GM18505 (cell line): ENCODE results near the gene PRRT1.

Experiments
- ATAC-seq: cut with Tn5 transposase; IDR thresholded peaks from one replicate; pipeline ENCODE4 v1.9.1; 2021; ENCODE audit not compliant: unreplicated experiment
- POLR2A ChIP-seq: IDR thresholded peaks from 4 replicates; pipeline ENCODE4 v1.6.1; 2011; ENCODE audit warnings: borderline replicate concordance; ENCODE audit not compliant: insufficient read depth, insufficient read length; ENCODE audit errors: extremely low read depth

PRRT1 gene

DNA sequence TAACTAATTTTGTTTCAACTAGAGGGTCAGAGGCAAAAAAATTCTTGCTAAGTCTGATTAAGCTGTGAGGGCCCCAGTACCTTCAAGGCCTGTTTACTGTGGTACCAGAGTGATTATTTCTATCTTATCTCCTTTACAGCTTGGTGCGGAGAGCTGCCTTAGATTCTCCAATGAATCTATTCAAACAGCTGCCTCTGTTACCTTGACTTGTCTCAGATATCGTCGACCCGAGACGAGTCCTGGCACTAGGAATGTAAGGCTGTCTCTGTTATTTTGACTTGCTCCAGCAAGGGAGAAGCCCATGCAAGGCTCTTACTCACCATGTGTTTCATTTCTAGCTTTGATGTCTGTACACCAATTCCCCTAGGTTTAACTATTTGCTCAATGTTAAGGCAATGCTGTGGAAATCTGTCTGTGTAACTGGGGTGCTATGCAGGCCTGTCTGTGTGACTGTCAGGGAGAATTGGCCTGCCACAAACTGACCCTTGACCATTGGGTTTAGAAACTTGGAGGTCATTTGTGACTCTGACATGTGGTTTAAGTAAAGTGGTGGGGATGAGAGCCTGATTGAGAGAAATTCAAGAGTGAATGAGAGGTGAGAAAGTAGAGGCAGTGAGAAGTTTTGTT is 11.2 kb downstream of the PRRT1 start:
- no peak for ATAC-seq
- TF ChIP-seq POLR2A = no peak

DNA sequence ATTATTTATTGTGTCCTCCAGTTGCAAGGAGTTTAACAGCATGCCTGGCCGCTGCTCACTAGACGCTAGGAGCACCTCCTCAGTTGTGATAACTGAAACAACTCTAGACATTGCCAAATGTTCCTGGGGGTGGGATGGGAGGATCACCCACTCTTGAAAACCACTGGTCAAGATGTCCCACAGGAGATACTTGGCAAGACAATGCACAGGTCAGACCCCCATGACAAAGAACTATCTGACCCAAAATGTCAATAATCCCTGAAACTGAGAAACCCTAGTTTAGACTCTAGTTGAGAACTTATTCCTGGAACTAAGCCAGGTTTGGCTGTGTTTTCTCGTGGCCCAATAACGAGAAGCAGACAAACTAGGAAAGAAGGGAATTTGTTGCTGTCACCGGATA is 12.1 kb downstream of the PRRT1 start:
- no peak for ATAC-seq
- TF ChIP-seq POLR2A = no peak

DNA sequence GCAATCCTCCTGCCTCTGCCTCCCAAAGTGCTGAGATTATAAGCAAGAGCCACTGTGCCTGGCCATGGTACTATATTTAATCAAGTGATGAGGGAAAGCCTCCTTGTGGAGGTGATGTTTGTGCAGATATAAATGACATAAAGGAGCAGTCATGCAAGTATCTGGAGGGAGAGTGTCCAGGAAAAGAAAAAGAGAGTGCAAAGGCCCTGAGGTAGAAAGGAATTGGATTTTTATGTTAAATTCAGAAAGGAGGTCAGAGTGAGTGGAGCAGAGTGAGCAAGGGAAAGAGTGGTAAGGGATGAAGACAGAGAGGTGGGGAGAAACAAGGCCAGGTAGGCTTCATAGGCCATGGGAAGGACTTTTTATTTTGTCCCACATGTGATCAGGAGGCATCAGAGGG is 14.3 kb downstream of the PRRT1 start:
- TF ChIP-seq POLR2A = no peak
- no peak for ATAC-seq

DNA sequence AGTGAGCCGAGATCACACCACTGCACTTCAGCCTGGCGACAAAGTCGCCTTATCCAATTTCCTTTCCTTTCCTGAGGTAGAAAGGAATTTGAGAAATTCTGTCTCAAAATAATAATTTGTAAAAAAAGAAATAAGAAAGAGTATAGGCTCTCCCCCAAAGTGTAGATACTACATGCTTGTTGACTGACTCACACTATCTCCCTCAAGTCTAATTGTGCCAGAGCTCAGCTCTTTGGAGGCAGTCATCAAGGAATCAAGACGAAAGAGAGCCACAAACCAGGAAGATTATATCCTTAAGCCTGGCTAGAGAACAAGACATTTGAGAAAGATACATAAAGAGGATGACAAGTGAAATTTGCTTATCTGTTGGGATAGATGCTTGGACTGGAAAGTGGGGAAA is 18.0 kb downstream of the PRRT1 start:
- no peak for TF ChIP-seq POLR2A
- no peak for ATAC-seq

DNA sequence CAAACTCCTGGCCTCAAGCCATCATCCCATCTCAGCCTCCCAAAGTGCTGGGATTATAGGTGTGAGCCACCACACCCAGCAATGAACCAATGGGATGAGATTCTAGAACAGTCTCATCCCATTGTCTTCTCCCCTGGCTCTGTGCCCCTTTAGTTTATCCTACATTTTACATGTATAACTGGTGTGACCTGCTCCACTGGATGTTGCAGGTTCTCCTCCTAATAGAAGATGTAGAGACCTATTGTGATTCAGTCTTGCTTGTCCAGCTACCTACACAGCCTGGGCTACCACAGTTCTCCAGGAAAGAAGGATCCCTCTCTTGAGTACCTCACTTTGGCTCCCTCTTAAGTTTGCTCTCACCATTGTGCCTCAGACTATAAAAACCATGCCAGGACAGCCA is 19.6 kb downstream of the PRRT1 start:
- TF ChIP-seq POLR2A = no peak
- no peak for ATAC-seq

DNA sequence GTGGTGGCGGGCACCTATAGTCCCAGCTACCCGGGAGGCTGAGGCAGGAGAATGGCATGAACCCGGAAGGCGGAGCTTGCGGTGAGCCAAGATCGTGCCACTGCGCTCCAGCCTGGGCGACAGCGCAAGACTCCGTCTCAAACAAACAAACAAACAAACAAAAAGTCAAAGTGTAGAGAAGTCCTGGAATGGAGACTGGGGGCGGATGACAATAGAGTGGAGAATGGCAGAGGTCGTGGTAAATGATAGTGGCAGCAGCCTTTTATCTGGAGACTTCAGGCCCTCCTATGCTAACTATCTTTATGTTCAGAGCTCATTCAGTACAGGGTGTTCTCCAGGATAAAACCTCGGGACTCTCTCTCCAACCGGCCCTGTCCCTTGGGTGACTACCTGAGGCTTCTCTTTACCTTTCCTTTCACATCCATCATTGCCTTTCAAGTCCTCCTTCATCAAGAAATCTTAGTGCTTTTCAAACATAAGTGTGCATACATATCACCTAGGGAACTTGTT is 20.2 kb downstream of the PRRT1 start:
- no peak for ATAC-seq
- no peak for TF ChIP-seq POLR2A

DNA sequence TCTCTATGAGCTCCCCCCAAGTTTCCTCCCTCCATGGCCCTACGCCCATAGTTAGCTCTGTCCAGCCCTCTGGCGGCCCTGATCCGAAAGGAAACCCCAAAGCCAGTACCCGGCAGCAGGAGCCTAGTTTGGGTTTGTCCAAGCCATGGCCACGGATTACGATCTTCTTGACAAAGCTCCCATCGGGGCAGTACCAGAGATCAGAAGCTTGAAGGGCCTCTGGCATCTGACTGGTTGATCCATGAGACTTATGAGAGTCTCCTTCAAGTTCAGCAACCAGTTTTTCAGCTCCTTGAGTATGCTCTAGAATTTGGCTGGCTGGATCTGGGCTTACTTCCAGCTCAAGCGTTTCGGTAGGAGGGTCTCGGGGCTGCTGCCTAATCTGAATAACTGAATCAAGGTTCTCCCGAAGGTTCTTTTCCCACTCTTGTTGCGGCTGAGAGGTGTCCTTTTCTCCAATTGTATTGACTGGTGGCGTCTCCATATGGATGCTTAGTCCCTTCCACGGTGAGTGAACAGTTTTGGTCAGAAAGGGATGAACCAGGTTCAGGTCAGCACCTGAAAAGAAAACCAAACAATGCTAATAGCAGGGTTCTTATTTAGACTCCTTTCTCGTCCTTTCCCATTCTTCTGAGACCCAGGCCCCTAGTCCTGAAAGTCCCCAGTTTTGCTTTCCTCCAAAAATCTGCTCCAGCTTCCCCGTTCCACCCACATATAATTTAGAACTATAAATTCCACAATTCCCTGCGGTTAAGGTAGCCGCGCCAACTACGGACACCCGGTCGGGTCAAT is 22.2 kb downstream of the PRRT1 start:
- TF ChIP-seq POLR2A = no peak
- no peak for ATAC-seq

DNA sequence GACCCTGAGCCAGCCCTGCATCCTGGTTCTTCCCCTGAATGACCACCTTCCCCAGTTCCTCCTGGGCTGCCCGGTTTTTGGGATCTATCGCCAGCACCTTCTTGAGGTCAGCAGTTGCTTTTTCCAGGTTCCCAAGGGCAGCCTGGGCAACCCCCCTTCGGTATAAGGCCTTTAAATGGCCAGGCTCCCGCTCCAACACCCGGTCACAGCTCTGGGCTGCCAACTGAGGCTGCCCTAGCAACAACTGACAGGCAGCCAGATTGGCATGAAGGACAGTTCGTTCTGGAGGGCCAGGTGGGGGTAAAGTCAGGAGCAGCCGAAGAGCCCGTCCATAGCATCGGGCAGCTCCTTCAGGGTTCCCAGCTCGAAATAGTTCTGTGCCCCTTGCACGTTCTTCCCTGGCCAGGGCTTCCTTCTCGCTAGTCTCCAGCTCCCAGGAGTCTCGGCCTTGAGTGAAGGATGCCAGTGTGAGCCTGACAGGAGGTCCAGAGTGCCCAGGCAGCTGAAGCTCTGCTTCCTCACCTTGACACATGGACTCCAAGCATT is 22.9 kb downstream of the PRRT1 start:
- ATAC-seq = no peak
- TF ChIP-seq POLR2A = no peak

DNA sequence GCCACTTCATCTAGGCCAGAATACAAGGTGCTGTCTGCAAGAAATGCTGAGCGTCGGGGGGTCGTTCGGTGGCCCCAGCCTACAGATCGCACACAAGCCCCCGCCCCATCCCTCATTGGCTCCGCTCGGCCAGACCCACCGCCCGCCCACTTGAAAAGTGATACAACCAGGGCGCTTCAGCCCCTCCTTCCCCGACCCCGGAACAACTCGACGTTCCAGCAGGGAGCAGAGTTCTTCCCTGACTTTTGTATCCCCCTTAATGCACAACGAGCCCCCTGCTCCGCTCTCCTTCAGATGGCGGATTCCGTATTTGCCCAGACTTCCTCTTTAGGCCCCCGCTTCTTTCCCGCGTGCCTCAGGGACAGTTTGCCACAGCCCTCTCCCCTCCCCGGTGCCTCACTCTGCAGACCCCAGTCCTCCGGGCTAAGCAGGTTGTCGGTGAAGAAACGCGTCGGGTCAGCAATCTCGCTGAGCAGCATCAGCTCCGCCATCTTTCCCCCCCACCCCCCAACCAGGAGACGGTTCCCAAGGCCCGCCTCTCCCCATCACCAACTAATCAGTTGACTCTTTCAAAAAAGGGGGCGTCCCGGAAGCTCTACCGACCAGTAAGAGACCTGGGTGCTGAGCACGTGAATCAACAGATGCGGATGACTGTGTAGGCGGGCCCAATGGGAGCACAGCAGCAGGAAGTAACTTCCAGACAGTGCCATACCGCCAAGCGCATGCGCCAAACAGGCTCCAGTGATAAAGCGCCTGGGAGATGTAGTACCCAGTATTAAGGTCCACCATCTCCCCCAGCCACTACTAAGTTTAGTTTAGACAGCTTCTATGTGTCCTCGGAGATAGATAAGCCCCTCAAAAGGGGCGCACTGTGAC is 23.8 kb downstream of the PRRT1 start, which contains the start of gene ATF6B:
Gene ATF6B, minus strand, starts transcription at position 530 of the 876 bp plus-strand sequence. Its CDS starts 39 bp downstream, at position 491.
- peak; percentile 81 for ATAC-seq
- TF ChIP-seq POLR2A = peak; percentile 79

DNA sequence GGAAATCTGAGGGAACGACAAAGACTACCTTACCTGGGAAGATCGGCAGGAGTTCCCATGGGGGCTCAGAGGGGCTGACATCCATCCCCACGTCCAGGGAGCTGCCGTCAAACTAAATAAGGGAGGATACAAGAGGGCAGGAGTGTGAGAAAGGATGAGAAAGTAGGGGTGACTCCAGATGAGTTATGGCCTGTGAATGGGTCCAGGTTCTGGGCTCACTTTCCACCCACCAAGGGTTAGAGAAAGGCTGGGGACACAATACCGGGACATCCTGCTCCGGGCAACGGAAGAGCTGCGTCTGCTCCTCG is 24.4 kb downstream of the PRRT1 start:
- no peak for ATAC-seq

DNA sequence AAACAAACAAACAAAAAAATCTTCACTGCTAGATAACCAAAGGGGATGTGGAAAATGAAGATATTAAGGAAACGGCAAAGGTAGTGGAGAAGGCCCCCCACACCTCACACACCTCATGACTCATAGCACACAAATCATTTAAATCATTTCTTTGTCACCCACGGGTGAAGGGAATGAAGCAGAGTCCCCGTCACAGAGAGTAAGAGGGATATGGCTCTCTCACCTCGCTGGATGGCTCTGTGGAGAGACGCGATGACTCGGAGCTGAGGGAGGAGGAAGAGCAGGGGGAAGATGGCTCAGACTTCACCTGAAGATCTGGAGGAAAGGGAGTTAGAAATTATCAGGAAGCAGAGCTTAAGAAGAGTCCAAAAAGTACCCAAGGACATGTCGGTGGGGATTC is 24.9 kb downstream of the PRRT1 start:
- ATAC-seq = no peak
- TF ChIP-seq POLR2A = no peak

More for the DNA sequence above, 24.4 kb downstream of the PRRT1 start:
- no peak for TF ChIP-seq POLR2A

DNA sequence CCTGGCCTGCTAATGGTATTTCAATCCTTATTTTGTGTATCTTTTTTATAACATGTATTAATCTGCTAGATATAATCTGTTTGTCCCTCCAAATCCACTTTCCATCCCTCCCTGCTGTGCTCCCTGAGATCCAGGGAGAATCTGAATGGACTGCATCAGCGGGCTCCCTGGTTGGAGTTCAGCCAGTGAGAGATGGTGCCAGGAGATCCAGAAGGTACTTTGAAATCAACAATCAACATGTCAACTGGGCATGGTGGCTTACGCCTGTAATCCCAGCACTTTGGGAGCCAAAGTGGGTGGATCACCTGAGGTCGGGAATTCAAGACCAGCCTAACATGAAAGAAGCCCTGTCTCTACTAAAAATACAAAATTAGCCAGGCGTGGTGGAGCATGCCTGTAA is 28.1 kb downstream of the PRRT1 start:
- ATAC-seq = no peak

DNA sequence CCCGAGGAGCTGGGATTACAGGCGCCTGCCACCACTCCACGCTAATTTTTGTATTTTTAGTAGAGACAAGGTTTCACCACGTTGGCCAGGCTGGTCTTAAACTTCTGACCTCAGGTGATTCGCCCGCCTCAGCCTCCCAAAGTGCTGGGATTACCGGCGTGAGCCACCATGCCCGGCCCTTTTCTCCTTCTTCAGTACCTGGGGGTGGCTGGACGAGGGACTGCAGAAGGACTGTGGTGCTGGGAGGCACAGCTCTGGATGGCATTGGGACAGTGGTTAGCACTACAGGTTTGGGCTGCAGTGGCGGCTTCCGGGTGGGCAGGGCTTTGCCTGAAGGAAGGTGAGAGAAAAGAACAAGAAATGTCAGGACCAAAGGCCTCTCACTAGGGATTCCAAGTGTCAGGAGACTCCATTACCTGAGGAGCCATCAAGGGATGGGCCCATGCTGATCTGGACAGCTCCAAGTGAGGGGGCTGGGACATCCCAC is 31.1 kb downstream of the PRRT1 start:
- ATAC-seq = no peak
- TF ChIP-seq POLR2A = no peak

More for the DNA sequence above, 28.1 kb downstream of the PRRT1 start:
- TF ChIP-seq POLR2A = no peak

DNA sequence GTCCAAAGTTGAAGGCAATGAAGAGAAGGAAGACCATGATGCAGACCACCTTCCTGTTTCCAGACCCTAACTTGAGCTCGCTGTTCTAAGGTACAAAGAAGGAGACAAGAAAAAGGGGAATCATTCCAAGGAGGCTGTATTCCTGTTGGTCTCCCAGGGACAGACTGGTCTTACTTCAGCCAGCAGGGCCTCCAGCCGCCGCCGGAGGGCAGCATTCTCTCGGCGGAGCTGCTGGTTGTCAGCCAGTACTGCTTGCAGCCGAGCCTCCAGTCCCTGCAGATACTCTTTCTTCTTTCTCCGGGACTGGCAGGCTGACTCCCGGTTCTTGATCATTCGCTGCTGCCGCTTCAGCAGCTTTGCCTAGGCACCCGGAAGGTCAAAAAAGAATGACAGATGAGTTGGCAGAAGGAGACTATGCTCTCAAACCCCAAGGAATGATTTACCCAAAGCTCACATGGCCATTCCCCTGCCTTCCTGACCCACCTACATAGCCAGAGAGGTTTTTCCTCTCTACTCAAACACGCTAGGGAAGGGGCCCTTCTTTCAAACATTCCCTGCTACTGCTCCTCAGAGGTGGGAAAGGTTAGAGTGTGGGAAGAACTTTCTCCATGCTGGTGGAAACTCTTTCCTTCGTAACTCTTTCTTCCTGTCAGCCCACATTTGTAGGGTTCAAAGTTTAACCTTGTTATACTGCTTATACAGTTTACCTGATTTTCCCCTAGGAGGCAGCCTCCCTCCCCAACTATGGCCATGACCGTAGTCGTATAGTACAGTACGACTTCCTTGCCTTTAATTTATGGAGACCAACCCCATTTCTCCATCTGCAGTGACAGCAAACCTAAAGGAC is 32.7 kb downstream of the PRRT1 start:
- no peak for TF ChIP-seq POLR2A
- ATAC-seq = no peak
